ENCODE measurements around the gene CFAP46. TPM values are rescaled to one million over a fixed set of nuclear protein-coding genes. Genes with fewer than 3 reads are reported as not detected.

The CFAP46 gene
- total RNA-seq, 2 donors from 2014 or later, result 0.35 to 1.5 TPM

DNA sequence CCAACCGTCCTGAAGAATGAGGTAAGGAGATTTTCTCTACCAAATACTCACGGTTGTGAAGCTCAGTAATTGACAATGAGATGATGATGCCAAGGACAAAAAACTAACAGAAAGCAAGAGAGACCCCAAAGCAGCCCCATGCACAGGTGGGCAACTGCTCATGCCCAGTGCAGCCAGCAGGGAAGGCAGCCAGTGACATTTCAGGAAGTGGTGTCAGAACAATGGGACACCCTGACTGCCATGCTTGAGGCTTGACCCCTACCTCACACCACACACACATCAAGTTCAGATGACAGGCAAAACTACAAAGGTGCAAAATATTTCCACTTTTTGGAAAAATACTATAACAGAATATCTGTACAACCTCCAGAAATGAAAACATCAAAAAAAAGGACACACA is 66.9 kb downstream of the CFAP46 start:
- TF ChIP-seq CTCF (IDR thresholded peaks at IDR 0.05), result no peak
- DNase-seq (ENCODE audit: low spot score), result no peak
- Histone ChIP-seq H3K27me3 (no peaks in the 10 kb centered on the region), H3K36me3 (no peaks in the 10 kb centered on the region), H3K9me3 (peaks cover 0 to 11% of the 10 kb centered on the region in 2 donors), H3K27ac (no peak overlapping the region), H3K4me3 (no peak overlapping the region), H3K4me1 (no peaks in the 10 kb centered on the region)

GRCh38 chr10:132873395-132873794 is 69.0 kb downstream of the CFAP46 start:
- Histone ChIP-seq H3K36me3 (no peaks in the 10 kb centered on the region), H3K9me3 (peaks cover 0 to 16% of the 10 kb centered on the region in 2 donors), H3K27ac (no peak overlapping the region), H3K4me3 (no peak overlapping the region), H3K27me3 (no peaks in the 10 kb centered on the region), H3K4me1 (no peaks in the 10 kb centered on the region)
- no peak for TF ChIP-seq CTCF (IDR thresholded peaks at IDR 0.05)
- no peak for DNase-seq (ENCODE audit: low spot score)

DNA sequence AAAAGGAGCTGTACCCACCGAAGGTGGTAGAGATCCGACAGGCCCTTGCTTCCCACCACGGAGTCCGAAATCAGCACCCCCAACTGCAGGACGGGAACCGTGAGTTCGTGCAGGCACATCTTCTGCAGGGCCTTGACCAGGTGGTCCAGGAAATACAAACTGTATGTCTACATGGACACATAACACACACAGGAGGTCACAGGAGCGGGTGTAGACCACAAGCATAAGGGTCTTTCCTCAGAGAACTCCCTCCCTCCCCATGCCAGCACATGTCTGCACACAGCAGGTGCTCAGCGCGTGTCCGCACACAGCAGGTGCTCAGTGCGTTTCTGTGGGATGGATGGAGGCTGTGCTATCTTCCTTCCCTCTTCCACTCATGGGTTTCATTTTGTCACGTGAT is 69.7 kb downstream of the CFAP46 start:
- peaks cover 0 to 16% of the 10 kb centered on the region in 2 donors for H3K9me3 ChIP-seq
- DNase-seq (ENCODE audit: low spot score), result no peak
- H3K4me1 ChIP-seq, result no peaks in the 10 kb centered on the region
- H3K4me3 ChIP-seq, result no peak overlapping the region
- no peak overlapping the region for H3K27ac ChIP-seq
- no peaks in the 10 kb centered on the region for H3K27me3 ChIP-seq
- no peaks in the 10 kb centered on the region for H3K36me3 ChIP-seq
- no peak for TF ChIP-seq CTCF (IDR thresholded peaks at IDR 0.05)

DNA sequence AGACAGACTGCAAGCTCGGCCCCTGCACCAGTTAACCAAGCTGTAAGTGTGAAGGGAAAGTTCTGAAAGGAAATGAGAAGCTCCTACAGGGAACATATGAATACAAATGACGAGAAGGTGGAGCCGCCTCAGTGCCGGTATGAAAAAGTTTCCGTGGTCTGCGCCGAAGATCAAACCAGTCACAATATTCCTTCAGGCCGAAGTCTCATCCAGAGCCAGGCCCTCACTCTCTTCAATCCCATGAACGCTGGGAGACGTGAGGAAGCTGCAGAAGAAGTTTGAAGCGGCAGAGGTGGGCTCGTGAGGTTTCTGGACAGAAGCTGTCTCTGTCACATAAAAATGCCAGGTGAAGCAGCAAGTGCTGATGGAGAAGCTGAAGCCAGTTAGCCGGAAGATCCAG is 71.9 kb downstream of the CFAP46 start:
- peaks cover 0 to 13% of the 10 kb centered on the region in 2 donors for H3K9me3 ChIP-seq
- no peak overlapping the region for H3K27ac ChIP-seq
- H3K36me3 ChIP-seq, result no peaks in the 10 kb centered on the region
- no peak overlapping the region for H3K4me3 ChIP-seq
- DNase-seq (ENCODE audit: low spot score), result no peak
- TF ChIP-seq CTCF (IDR thresholded peaks at IDR 0.05), result no peak
- H3K4me1 ChIP-seq, result no peaks in the 10 kb centered on the region
- no peaks in the 10 kb centered on the region for H3K27me3 ChIP-seq

GRCh38 chr10:132869621-132870020 is 72.7 kb downstream of the CFAP46 start:
- Histone ChIP-seq H3K4me1 (no peaks in the 10 kb centered on the region), H3K36me3 (no peaks in the 10 kb centered on the region), H3K4me3 (no peak overlapping the region), H3K9me3 (peaks cover 0 to 9% of the 10 kb centered on the region in 2 donors), H3K27ac (no peak overlapping the region), H3K27me3 (no peaks in the 10 kb centered on the region)
- DNase-seq (ENCODE audit: low spot score), result no peak
- no peak for TF ChIP-seq CTCF (IDR thresholded peaks at IDR 0.05)

DNA sequence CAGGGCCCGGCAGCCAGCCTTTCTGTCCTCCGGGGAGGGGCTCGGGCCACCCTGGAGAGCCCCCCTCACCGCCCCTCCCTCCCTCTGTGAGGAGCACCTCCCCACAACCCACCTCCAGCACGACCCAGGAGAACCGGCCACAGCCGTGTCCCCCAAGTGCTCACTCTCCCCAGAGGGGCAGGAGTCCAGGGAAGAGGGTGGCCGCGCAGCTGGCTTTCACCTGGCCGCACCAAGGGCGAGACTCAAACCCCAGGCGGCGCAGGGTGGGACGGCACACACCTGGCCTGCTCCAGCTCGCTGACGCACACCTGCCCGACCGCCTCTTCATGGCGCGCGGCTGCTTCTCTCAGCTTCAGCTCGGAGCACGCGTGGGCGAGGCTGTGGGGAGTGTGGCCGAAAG is 73.4 kb downstream of the CFAP46 start:
- Histone ChIP-seq H3K36me3 (no peaks in the 10 kb centered on the region), H3K27ac (no peak overlapping the region), H3K4me1 (no peaks in the 10 kb centered on the region), H3K9me3 (peaks cover 0 to 9% of the 10 kb centered on the region in 2 donors), H3K27me3 (no peaks in the 10 kb centered on the region), H3K4me3 (no peak overlapping the region)
- no peak for DNase-seq (ENCODE audit: low spot score)
- TF ChIP-seq CTCF (IDR thresholded peaks at IDR 0.05), result no peak
